ENCODE measurements around the gene GARIN6.
"Not testable (repeated sequence)": the region's sequence is repeated elsewhere in the genome, so short reads cannot be mapped to it uniquely, and the experiment has no call there.

The GARIN6 gene

DNA sequence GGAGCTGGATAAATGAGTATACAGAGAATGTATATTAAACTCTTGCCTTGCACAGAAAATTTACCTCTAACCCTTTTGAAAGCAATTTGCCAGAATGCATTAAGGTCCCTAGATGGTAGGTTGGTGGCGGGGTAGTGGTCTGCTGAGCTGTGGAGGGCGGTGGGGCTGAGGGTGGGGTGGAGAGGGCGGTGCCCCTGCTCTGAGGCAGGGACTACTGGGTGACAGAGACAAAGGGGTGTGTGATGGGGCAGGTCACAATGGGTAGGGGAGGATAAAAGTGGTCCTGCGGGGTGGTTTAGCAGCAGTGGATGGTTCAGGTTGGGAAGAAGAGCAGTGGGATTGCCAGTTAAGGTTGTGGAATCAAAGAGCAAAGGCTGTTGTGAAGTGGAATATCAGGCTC lies at the start of gene GARIN6:
TSS of gene GARIN6 (plus strand) at position 301 of the 400 bp plus-strand sequence. CDS start 422 bp downstream, outside the sequence.
- no peak for DNase-seq

DNA sequence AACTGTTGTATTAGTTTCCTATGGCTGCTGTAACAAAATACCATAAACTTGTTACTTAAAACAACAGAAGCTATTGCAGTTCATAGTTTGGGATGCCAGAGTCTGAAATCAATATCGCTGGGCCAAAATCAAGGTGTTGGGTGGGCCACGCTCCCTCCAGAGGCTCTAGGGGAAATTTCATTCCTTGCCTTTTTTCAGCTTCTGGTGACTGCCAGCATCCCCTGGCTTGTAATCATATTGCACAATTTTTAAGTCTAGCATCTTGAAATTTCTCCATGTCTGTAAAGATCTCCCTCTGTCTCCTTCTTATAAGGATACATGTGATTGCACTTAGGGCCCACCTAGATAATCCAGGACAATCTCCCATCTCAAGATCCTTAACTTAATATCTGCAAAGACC lies 48.8 kb upstream of the GARIN6 start:
- no peak for DNase-seq

GRCh38 chr12:99600388-99600787 lies 47.2 kb upstream of the GARIN6 start:
- no peak for DNase-seq

GRCh38 chr12:99609455-99610181 lies 37.9 kb upstream of the GARIN6 start:
- no peak for DNase-seq

DNA sequence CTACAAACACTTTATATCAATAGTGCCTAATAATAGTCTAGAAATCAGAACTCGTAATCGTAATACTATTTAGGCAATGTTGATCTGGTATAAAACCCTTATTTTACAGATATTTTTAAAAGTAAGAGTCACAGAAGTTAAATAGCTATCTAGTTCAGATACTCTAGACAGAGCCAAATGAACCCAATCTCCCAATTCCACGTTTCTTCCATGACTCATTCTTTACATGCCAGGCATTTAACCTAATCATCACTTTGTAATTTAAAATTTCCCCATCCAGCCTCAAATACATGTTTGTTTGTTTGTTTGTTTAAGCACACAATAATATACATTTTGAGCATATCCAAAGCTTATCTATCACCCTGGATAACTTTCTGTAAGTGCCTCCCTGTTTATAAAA lies 36.4 kb upstream of the GARIN6 start:
- DNase-seq, result no peak

DNA sequence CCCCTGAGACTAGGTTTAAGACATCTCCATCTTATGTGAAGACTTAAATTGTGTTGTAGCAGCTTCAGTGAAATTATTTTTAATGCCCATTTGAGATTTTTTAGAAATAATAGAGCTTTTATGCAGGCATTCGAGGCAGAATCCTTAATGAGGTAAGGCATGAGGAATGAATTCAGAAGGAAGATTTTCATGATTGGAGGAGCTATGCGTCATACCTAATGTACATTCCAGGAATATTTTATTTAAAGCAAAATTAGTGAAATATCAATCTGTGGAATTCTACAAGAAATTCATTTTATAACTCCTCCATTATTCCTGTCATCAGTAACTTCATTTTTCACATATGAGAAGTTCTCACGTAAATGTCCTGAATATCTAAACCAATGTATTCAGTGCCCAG lies 36.0 kb upstream of the GARIN6 start:
- no peak for DNase-seq

GRCh38 chr12:99618657-99619056 lies 28.9 kb upstream of the GARIN6 start:
- no peak for DNase-seq

- no peak for DNase-seq
These were observed 28.0 kb upstream of the GARIN6 start for GRCh38 chr12:99619389-99620158.

GRCh38 chr12:99620159-99620479 lies 27.4 kb upstream of the GARIN6 start:
- no peak for DNase-seq

DNA sequence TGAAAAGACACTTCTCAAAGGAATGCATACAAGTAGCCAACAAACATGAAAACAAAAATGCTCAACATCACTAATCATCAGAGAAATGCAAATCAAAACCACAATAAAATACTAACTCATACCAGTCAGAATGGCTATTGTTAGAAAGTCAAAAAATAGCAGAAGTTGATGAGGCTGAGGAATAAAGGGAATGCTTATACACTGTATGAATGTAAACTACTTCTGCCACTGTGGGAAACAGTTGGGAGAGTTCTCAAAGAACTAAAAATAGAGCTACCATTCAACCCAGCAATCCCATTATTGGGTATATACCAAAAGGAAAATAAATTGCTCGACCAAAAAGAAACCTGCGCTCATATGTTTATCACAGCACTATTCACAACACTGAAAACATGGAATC lies 23.0 kb upstream of the GARIN6 start:
- not testable (repeated sequence) for DNase-seq

GRCh38 chr12:99627459-99627858 lies 20.1 kb upstream of the GARIN6 start:
- no peak for DNase-seq

GRCh38 chr12:99644629-99645028 lies 2.9 kb upstream of the GARIN6 start:
- no peak for DNase-seq

DNA sequence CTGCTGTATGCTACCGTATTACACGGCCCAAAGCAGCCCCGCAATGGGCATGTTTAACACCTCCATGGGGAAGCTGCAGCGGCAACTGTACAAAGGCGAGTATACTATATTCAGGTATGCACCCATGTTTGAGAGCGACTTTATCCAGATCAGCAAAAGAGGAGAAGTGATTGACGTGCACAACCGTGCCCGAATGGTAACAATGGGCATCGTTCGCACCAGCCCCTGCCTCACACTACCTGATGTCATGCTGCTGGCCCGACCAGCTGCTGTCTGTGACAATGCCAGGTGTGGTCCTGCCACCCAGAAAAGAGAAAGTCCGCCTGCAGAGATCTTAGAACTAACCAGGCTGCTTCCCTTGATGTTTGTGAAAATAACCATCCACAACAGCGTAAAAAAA lies 630 bp downstream of the GARIN6 start:
- DNase-seq, result no peak

- DNase-seq, result no peak
These were observed 2.0 kb downstream of the GARIN6 start for GRCh38 chr12:99649551-99649950.

- no peak for DNase-seq
These were observed 11.3 kb downstream of the GARIN6 start for GRCh38 chr12:99658671-99659349.

- no peak for DNase-seq
These were observed 23.1 kb downstream of the GARIN6 start for GRCh38 chr12:99670635-99671034.

- DNase-seq, result no peak
These were observed 32.7 kb downstream of the GARIN6 start for GRCh38 chr12:99680276-99680675.

- DNase-seq, result no peak
These were observed 38.6 kb downstream of the GARIN6 start for GRCh38 chr12:99686142-99686541.

DNA sequence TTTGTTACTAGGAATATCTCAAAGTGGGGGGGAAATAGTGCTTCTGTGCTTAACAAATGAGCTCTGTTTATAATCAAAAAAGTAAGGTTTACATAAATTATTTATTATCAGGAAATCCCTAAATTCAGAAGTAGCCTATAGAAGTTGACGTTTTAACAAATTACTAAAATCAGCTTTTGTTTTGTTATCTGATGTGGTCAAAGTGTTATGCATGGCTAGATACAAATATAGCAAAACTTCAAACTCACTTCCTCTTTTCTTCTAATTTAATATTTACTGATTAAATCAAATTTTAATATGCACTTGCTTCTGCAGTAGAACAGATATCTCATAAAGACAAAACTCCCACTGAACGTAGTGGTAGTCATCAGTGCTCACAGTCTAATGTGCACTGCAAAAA lies 47.5 kb downstream of the GARIN6 start:
- DNase-seq, result no peak
